Upper lobe of right lung (tissue), 1 donor: Measurements from ENCODE around the gene NMNAT2. TPM values are rescaled to one million over a fixed set of nuclear protein-coding genes. Genes with fewer than 3 reads are reported as not detected.

Experiments used
- ATAC-seq: fragments of 200-7000 bp; cut with Tn5 transposase; one replicate; pipeline ENCODE4 v1.9.1; 2020; ENCODE audit warnings: mild to moderate bottlenecking, moderate library complexity
- DNase-seq: peaks from one replicate; pipeline ENCODE4 v3.0.0-alpha.2; 2020
- H3K27ac ChIP-seq: fragments of 200-600 bp; one replicate; pipeline ENCODE4 v1.8.0; 2022
- H3K27me3 ChIP-seq: fragments of 200-600 bp; one replicate; pipeline ENCODE4 v1.8.0; 2022; ENCODE audit warnings: mild to moderate bottlenecking
- H3K36me3 ChIP-seq: fragments of 200-600 bp; one replicate; pipeline ENCODE4 v1.8.0; 2022
- H3K4me1 ChIP-seq: fragments of 200-600 bp; one replicate; pipeline ENCODE4 v1.8.0; 2022
- H3K4me3 ChIP-seq: fragments of 200-600 bp; one replicate; pipeline ENCODE4 v1.8.0; 2022; ENCODE audit warnings: mild to moderate bottlenecking
- H3K9me3 ChIP-seq: fragments of 200-600 bp; one replicate; pipeline ENCODE4 v1.8.0; 2022
- CTCF ChIP-seq: fragments of 200-600 bp; IDR thresholded peaks from one replicate; pipeline ENCODE4 v1.8.0; 2022; ENCODE audit warnings: antibody characterized with exemption
- intact Hi-C: fragments of 100-400 bp; cut with DNase I; formaldehyde crosslinking; loops from one replicate; pipeline ENCODE4 v1.11.0; 2022
- total RNA-seq: library from RNA; stranded (reverse); fragmentation: NEBNext Ultra II Directional; extraction: Animal tissue kit (Norgen Biotek cat#: 25700); gene quantifications from one replicate; pipeline ENCODE4 v1.2.1, GENCODE V29; 2021
- donor health status: DM: no; HTN: yes; CAD: no; lungs with severe emphysema.

The NMNAT2 gene
- total RNA-seq, 1 donor from 2014 or later, result 0.38 TPM

- DNase-seq, result no peak
- ATAC-seq, result no peak
- intact Hi-C loops, result no loop called here
- no peak for TF ChIP-seq CTCF
- Histone ChIP-seq H3K27ac (no peak overlapping the region), H3K27me3 (no peaks in the 10 kb centered on the region), H3K36me3 (no peaks in the 10 kb centered on the region), H3K4me1 (no peaks in the 10 kb centered on the region), H3K4me3 (no peak overlapping the region), H3K9me3 (no peaks in the 10 kb centered on the region)
Observed at GRCh38 chr1:183270541-183271141, 147.5 kb downstream of the NMNAT2 start.

GRCh38 chr1:183267646-183268431 is 150.3 kb downstream of the NMNAT2 start:
- DNase-seq, result no peak
- TF ChIP-seq CTCF, result no peak
- Histone ChIP-seq H3K36me3 (no peaks in the 10 kb centered on the region), H3K4me3 (no peak overlapping the region), H3K4me1 (no peaks in the 10 kb centered on the region), H3K27me3 (no peaks in the 10 kb centered on the region), H3K9me3 (no peaks in the 10 kb centered on the region), H3K27ac (no peak overlapping the region)
- intact Hi-C loops, result no loop called here
- ATAC-seq, result peak; percentile 42

GRCh38 chr1:183263886-183264602 is 154.1 kb downstream of the NMNAT2 start:
- Histone ChIP-seq H3K36me3 (no peaks in the 10 kb centered on the region), H3K4me1 (no peaks in the 10 kb centered on the region), H3K9me3 (no peaks in the 10 kb centered on the region), H3K4me3 (no peak overlapping the region), H3K27me3 (no peaks in the 10 kb centered on the region), H3K27ac (no peak overlapping the region)
- no peak for DNase-seq
- intact Hi-C loops, result no loop called here
- no peak for TF ChIP-seq CTCF
- ATAC-seq, result no peak

- TF ChIP-seq CTCF, result no peak
- DNase-seq (no peak), ATAC-seq (no peak)
- no peaks in the 10 kb centered on the region for H3K27me3 ChIP-seq
- intact Hi-C loops, result no loop called here
- no peaks in the 10 kb centered on the region for H3K4me1 ChIP-seq
- H3K9me3 ChIP-seq, result no peaks in the 10 kb centered on the region
- no peak overlapping the region for H3K4me3 ChIP-seq
- no peak overlapping the region for H3K27ac ChIP-seq
- no peaks in the 10 kb centered on the region for H3K36me3 ChIP-seq
Observed at GRCh38 chr1:183262628-183263200, 155.5 kb downstream of the NMNAT2 start.

GRCh38 chr1:183259924-183260323 is 158.3 kb downstream of the NMNAT2 start:
- no peak for ATAC-seq
- no peaks in the 10 kb centered on the region for H3K36me3 ChIP-seq
- H3K27me3 ChIP-seq, result no peaks in the 10 kb centered on the region
- no peaks in the 10 kb centered on the region for H3K9me3 ChIP-seq
- DNase-seq, result no peak
- intact Hi-C loops, result no loop called here
- H3K4me3 ChIP-seq, result no peak overlapping the region
- H3K27ac ChIP-seq, result no peak overlapping the region
- no peak for TF ChIP-seq CTCF
- no peaks in the 10 kb centered on the region for H3K4me1 ChIP-seq
